Measurements from ENCODE around the gene ADCY3. TPM values are rescaled to one million over a fixed set of nuclear protein-coding genes. Genes with fewer than 3 reads are reported as not detected.

ADCY3 gene
- total and polyA plus RNA-seq, 12 donors = 8.0 to 72.0 (median 35.1) TPM

- no peak for TF ChIP-seq POLR2A (IDR thresholded peaks at IDR 0.05)
- no peak for TF ChIP-seq CTCF (IDR thresholded peaks at IDR 0.05)
- H3K27me3 ChIP-seq = no peaks in the 10 kb centered on the region
- peak overlapping the region in 3 of 5 donors; percentile 25 to 80 (median 70) for H3K27ac ChIP-seq
- no peaks in the 10 kb centered on the region for H3K36me3 ChIP-seq (replicated peaks in 1 of 2)
- intact Hi-C loops (cut with DNase I) = no loop called here
- WGBS, 4 donors = 31 to 88% (median 70%) methylated on average over 2 to 5 of the region's 5 CpGs
- H3K4me3 ChIP-seq = no peak overlapping the region
- peaks cover 8 to 15% of the 10 kb centered on the region in 2 donors for H3K4me1 ChIP-seq (replicated peaks in 1 of 2)
- no peaks in the 10 kb centered on the region for H3K9me3 ChIP-seq (replicated peaks in 1 of 3)
- DNase-seq = peak in 1 of 7 donors; percentile 56
Measured at GRCh38 chr2:24856791-24857211, 63.2 kb downstream of the ADCY3 start.

DNA sequence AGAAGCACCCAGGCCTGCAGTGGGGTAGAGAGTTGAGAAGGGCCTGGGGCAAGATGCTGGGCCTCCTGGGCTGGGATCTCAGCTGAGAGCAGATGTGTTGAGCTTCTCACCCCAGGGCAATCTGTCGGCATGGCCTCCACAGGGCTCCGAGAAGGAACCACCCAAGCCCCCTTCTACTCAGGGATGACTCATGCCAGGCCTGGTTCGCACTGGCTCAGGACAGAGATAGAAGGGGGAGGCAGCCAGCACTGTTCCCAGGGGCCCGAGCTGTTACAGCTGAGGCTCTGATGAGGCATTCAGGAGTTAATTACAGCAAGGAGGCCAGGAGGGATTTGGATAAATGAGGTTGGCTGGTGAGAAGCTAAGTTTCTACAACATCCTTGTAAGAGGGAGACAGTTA lies 64.3 kb downstream of the ADCY3 start:
- intact Hi-C loops (cut with DNase I) = no loop called here
- H3K27ac ChIP-seq = peak overlapping the region in 3 of 5 donors; percentile 12 to 80 (median 70)
- no peak overlapping the region for H3K4me3 ChIP-seq
- TF ChIP-seq POLR2A (IDR thresholded peaks at IDR 0.05) = no peak
- no peak for TF ChIP-seq CTCF (IDR thresholded peaks at IDR 0.05)
- WGBS, 4 donors = 45 to 60% (median 55%) methylated on average over 3 to 4 of the region's 4 CpGs
- H3K36me3 ChIP-seq (replicated peaks in 1 of 2) = no peaks in the 10 kb centered on the region
- no peaks in the 10 kb centered on the region for H3K9me3 ChIP-seq (replicated peaks in 1 of 3)
- H3K4me1 ChIP-seq (replicated peaks in 1 of 2) = peaks cover 8 to 15% of the 10 kb centered on the region in 2 donors
- DNase-seq = peak in 5 of 7 donors; percentile 17 to 57 (median 36)
- no peaks in the 10 kb centered on the region for H3K27me3 ChIP-seq

DNA sequence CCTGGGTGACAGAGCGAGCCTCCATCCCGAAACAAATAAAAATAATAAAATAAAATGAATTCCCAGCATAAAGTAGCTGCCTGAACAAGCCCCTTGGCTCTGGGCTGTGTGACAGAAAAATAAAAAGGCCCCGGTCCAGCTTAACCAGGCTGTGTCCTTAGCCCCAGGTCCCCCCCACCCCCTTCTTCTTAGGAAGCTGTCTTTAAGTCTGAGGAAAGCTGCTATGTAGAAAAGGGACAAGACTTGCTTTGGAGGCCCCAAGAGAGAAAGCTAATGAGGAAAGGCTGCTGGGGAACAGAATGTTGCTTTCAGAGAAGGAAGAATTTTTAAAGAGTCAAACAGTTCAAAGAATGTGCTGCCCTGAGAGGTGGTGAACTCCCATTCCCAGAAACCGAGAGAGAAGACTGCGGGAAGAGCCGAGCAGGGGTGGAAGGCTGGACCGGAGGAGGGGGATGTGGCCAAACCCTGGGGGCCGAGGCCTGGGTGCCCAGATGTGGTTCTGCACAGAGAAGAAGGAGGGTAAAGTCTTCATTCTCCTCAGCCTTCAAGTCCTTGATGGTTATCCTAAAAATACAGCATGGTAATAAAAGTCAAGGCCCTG lies 64.9 kb downstream of the ADCY3 start:
- H3K27ac ChIP-seq = peak overlapping the region in 3 of 5 donors; percentile 12 to 83 (median 70)
- no peak overlapping the region for H3K4me3 ChIP-seq
- intact Hi-C loops (cut with DNase I) = no loop called here
- H3K4me1 ChIP-seq (replicated peaks in 1 of 2) = peaks cover 8 to 15% of the 10 kb centered on the region in 2 donors
- no peaks in the 10 kb centered on the region for H3K36me3 ChIP-seq (replicated peaks in 1 of 2)
- H3K27me3 ChIP-seq = no peaks in the 10 kb centered on the region
- 74 to 91% (median 83%) methylated on average over 8 of the region's 8 CpGs for WGBS, 4 donors
- no peaks in the 10 kb centered on the region for H3K9me3 ChIP-seq (replicated peaks in 1 of 3)
- TF ChIP-seq CTCF (IDR thresholded peaks at IDR 0.05) (no peak), POLR2A (IDR thresholded peaks at IDR 0.05) (no peak)
- peak in 1 of 7 donors; percentile 38 for DNase-seq

GRCh38 chr2:24853996-24854395 lies 66.0 kb downstream of the ADCY3 start:
- Histone ChIP-seq H3K36me3 (replicated peaks in 1 of 2) (no peaks in the 10 kb centered on the region), H3K9me3 (replicated peaks in 1 of 3) (no peaks in the 10 kb centered on the region), H3K27ac (peak overlapping the region in 2 of 5 donors; percentile 63 to 83), H3K27me3 (no peaks in the 10 kb centered on the region), H3K4me1 (replicated peaks in 1 of 2) (peaks cover 8 to 15% of the 10 kb centered on the region in 2 donors), H3K4me3 (no peak overlapping the region)
- intact Hi-C loops (cut with DNase I) = no loop called here
- 79 to 87% (median 84%) methylated on average over 3 of the region's 3 CpGs for WGBS, 4 donors
- no peak for DNase-seq
- TF ChIP-seq POLR2A (IDR thresholded peaks at IDR 0.05) (no peak), CTCF (IDR thresholded peaks at IDR 0.05) (no peak)

Data from adrenal gland (tissue), 12 donors.